Choroid plexus epithelial cell (primary cell): ENCODE results near the gene IL24.

Source experiments
- DNase-seq: peaks from one replicate; pipeline ENCODE4 v3.0.0-alpha.2; 2010; ENCODE audit warnings: low read depth
- H3K4me3 ChIP-seq: 2 replicates; pipeline ENCODE4 v1.5.1; 2011; ENCODE audit warnings: low read depth, mild to moderate bottlenecking, control low read depth, low read length, moderate library complexity
- CTCF ChIP-seq: conservative IDR thresholded peaks from 2 replicates; pipeline ENCODE4 v1.5.1; 2011; ENCODE audit warnings: low read depth, mild to moderate bottlenecking, control low read depth, inconsistent platforms, low read length, moderate library complexity

Gene IL24

GRCh38 chr1:206944703-206945102 is 47.5 kb downstream of the IL24 start:
- no peak for TF ChIP-seq CTCF
- H3K4me3 ChIP-seq = no peak overlapping the region
- DNase-seq = no peak

- no peak overlapping the region for H3K4me3 ChIP-seq
- no peak for TF ChIP-seq CTCF
- DNase-seq = no peak
Observed at GRCh38 chr1:206945779-206946178, 48.5 kb downstream of the IL24 start.

- no peak within 1 kb of the TSS for H3K4me3 ChIP-seq
- TF ChIP-seq CTCF = no peak
Observed at GRCh38 chr1:206946261-206946660, 49.0 kb downstream of the IL24 start, which contains the start of gene PIGR. Gene PIGR, minus strand, starts transcription at chr1:206946466. Its CDS starts 5,935 bp downstream, at chr1:206940531.

GRCh38 chr1:206947255-206947654 is 50.0 kb downstream of the IL24 start:
- DNase-seq = no peak
- H3K4me3 ChIP-seq = no peak overlapping the region
- TF ChIP-seq CTCF = no peak

More at GRCh38 chr1:206946261-206946660, 49.0 kb downstream of the IL24 start, which contains the start of gene PIGR:
- DNase-seq = no peak

GRCh38 chr1:206949208-206949607 is 52.0 kb downstream of the IL24 start:
- H3K4me3 ChIP-seq = no peak overlapping the region
- no peak for DNase-seq
- no peak for TF ChIP-seq CTCF

- H3K4me3 ChIP-seq = no peak overlapping the region
- DNase-seq = no peak
- no peak for TF ChIP-seq CTCF
Observed at GRCh38 chr1:206949641-206950040, 52.4 kb downstream of the IL24 start.

GRCh38 chr1:206951318-206952100 is 54.3 kb downstream of the IL24 start:
- no peak overlapping the region for H3K4me3 ChIP-seq
- DNase-seq = no peak
- TF ChIP-seq CTCF = no peak
